PC-3 (cell line): Measurements from ENCODE around the gene TSSK2.

Source experiments
- CTCF ChIP-seq: fragments of 300-600 bp; sonication (generic); conservative IDR thresholded peaks from 2 replicates; pipeline ENCODE4 v1.5.1; 2017; ENCODE audit warnings: antibody characterized with exemption, low read depth, mild to moderate bottlenecking, low read length
- EZH2 ChIP-seq: fragments of 300-600 bp; sonication (generic); IDR thresholded peaks from one replicate; pipeline ENCODE4 v1.6.1; 2017; ENCODE audit warnings: antibody characterized with exemption, mild to moderate bottlenecking, low read length; ENCODE audit not compliant: unreplicated experiment
- EZH2phosphoT487 ChIP-seq: fragments of 300-600 bp; sonication (generic); IDR thresholded peaks from 2 replicates; pipeline ENCODE4 v1.6.1; 2018; ENCODE audit warnings: mild to moderate bottlenecking, antibody characterized with exemption, low read length, borderline replicate concordance

- TF ChIP-seq CTCF (no peak), EZH2 (no peak), EZH2phosphoT487 (no peak)
Measured at GRCh38 chr22:19136915-19137314, 5.8 kb downstream of the TSSK2 start.
